Stomach (tissue), 4 donors: ENCODE results near the gene PGLYRP1.

ENCODE experiments used
- POLR2A ChIP-seq, 4 donors: fragments of 450-650 bp; IDR thresholded peaks; one replicate each; pipeline ENCODE4 v1.6.1; 2016; ENCODE audit warnings: antibody characterized with exemption in 4 of 4, control low read depth in 2 of 4, mild to moderate bottlenecking in 1 of 4, moderate library complexity in 1 of 4
- POLR2AphosphoS5 ChIP-seq, 3 donors: sonication (generic); formaldehyde crosslinking; IDR thresholded peaks; one replicate each; pipeline ENCODE4 v1.6.1; 2016; ENCODE audit warnings: antibody characterized with exemption in 3 of 3
- TF ChIP-seq, protein P1 (sequence below), 7 experiments: fragments of 450-650 bp in 4 of 7; fragments of 200-600 bp in 3 of 7; sonication (generic) in 3 of 7; IDR thresholded peaks; one replicate each; pipeline ENCODE4 v1.5.1; 2016 to 2019; ENCODE audit warnings: antibody characterized with exemption in 7 of 7, control low read depth in 2 of 7, mild to moderate bottlenecking in 1 of 7

DNA sequence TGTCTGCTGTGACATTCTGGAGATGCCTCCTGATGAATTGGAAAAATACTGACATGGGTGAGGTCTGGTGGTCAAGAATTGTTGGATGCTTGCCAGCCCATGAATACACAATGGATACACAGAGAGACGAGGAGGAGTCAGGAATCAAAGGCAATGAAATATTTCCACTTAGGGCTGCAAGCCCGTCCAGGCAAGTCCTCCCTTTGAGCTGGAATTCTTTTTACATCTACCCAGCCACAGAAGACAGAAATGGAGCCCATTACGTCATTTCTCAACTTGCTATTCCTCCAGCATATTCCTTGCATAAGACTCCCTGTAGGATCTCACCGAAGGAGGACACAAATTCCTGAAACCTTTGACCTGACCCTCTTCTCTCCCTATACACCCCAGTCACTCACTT is 33.7 kb upstream of the PGLYRP1 start:
- TF ChIP-seq POLR2A (IDR thresholded peaks at IDR 0.05) (no peak), POLR2AphosphoS5 (IDR thresholded peaks at IDR 0.05) (no peak)
- TF ChIP-seq, protein P1, sequence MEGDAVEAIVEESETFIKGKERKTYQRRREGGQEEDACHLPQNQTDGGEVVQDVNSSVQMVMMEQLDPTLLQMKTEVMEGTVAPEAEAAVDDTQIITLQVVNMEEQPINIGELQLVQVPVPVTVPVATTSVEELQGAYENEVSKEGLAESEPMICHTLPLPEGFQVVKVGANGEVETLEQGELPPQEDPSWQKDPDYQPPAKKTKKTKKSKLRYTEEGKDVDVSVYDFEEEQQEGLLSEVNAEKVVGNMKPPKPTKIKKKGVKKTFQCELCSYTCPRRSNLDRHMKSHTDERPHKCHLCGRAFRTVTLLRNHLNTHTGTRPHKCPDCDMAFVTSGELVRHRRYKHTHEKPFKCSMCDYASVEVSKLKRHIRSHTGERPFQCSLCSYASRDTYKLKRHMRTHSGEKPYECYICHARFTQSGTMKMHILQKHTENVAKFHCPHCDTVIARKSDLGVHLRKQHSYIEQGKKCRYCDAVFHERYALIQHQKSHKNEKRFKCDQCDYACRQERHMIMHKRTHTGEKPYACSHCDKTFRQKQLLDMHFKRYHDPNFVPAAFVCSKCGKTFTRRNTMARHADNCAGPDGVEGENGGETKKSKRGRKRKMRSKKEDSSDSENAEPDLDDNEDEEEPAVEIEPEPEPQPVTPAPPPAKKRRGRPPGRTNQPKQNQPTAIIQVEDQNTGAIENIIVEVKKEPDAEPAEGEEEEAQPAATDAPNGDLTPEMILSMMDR (IDR thresholded peaks at IDR 0.05), result no peak
